Measurements from ENCODE around the gene PLEKHG5.
A peak's percentile ranks its signal among the peaks of the same experiment; 100 is the strongest.
"Not testable (repeated sequence)": the region's sequence is repeated elsewhere in the genome, so short reads cannot be mapped to it uniquely, and the experiment has no call there.

The PLEKHG5 gene

GRCh38 chr1:6461538-6462411 is 29.7 kb downstream of the PLEKHG5 start:
- DNase-seq = no peak

GRCh38 chr1:6461051-6461530 is 30.4 kb downstream of the PLEKHG5 start:
- DNase-seq = no peak

- DNase-seq = no peak
Measured at GRCh38 chr1:6460301-6461050, 31.0 kb downstream of the PLEKHG5 start.

GRCh38 chr1:6459850-6460265 is 31.6 kb downstream of the PLEKHG5 start:
- DNase-seq = no peak

GRCh38 chr1:6456800-6457466 is 34.5 kb downstream of the PLEKHG5 start:
- no peak for DNase-seq

GRCh38 chr1:6455752-6456520 is 35.5 kb downstream of the PLEKHG5 start:
- not testable (repeated sequence) for DNase-seq

GRCh38 chr1:6454856-6455751 is 36.4 kb downstream of the PLEKHG5 start:
- no peak for DNase-seq

GRCh38 chr1:6453895-6454855 is 37.3 kb downstream of the PLEKHG5 start:
- not testable (repeated sequence) for DNase-seq

- DNase-seq = no peak
Measured at GRCh38 chr1:6450943-6451373, 40.5 kb downstream of the PLEKHG5 start.

- not testable (repeated sequence) for DNase-seq
Measured at GRCh38 chr1:6450486-6450885, 41.0 kb downstream of the PLEKHG5 start.

GRCh38 chr1:6450005-6450450 is 41.4 kb downstream of the PLEKHG5 start:
- no peak for DNase-seq

- DNase-seq = peak; percentile 24
Measured at GRCh38 chr1:6448749-6449631, 42.5 kb downstream of the PLEKHG5 start.

- no peak for DNase-seq
Measured at GRCh38 chr1:6447818-6448748, 43.4 kb downstream of the PLEKHG5 start.

- DNase-seq = no peak
Measured at GRCh38 chr1:6447016-6447817, 44.2 kb downstream of the PLEKHG5 start.

GRCh38 chr1:6446665-6447015 is 44.8 kb downstream of the PLEKHG5 start:
- DNase-seq = no peak

- DNase-seq = not testable (repeated sequence)
Measured at GRCh38 chr1:6445929-6446328, 45.5 kb downstream of the PLEKHG5 start.

All from NCI-H226 (cell line).